PC-9 (cell line): ENCODE data around the gene MED22. TPM values are rescaled to one million over a fixed set of nuclear protein-coding genes. Genes with fewer than 3 reads are reported as not detected.
"Not testable (repeated sequence)": the region's sequence is repeated elsewhere in the genome, so short reads cannot be mapped to it uniquely, and the experiment has no call there.

ENCODE experiments used
- BruUV-seq: library from RNA; stranded (reverse); fragments of 400-500 nt; replicated peaks from 2 replicates; lab custom pipeline; 2021; lab: Mats Ljungman, UMichigan
- CTCF ChIA-PET: fragments of 300-600 bp; sonication (Branson Sonifier 250); formaldehyde crosslinking; loops from one replicate; lab custom pipeline; 2022; ENCODE audit warnings: antibody characterized with exemption; lab: Charles Lee
- POLR2A ChIA-PET: fragments of 300-600 bp; sonication (Branson Sonifier 250); formaldehyde crosslinking; loops from one replicate; lab custom pipeline; 2022; ENCODE audit warnings: antibody characterized with exemption; ENCODE audit not compliant: unreplicated experiment; lab: Charles Lee
- DNase-seq, 2 experiments: peaks; one replicate each; pipeline versions ENCODE4 v3.0.0 to v3.0.0-alpha.2; 2015 to 2022; ENCODE audit warnings: mixed read lengths in 1 of 2
- H2AFZ ChIP-seq: fragments of 200-600 bp; sonication (generic); 2 replicates; pipeline ENCODE4 v1.8.1; 2017; ENCODE audit warnings: antibody characterized with exemption
- H3F3A ChIP-seq: fragments of 200-600 bp; sonication (generic); 2 replicates; pipeline ENCODE4 v1.8.1; 2017; ENCODE audit warnings: antibody characterized with exemption, mild to moderate bottlenecking, low read depth; ENCODE audit not compliant: insufficient read depth
- H3K27ac ChIP-seq: fragments of 200-600 bp; sonication (generic); 2 replicates; pipeline ENCODE4 v1.6.1; 2016; ENCODE audit warnings: mixed run types
- H3K27me3 ChIP-seq: fragments of 200-600 bp; sonication (generic); 2 replicates; pipeline ENCODE4 v1.6.1; 2016; ENCODE audit warnings: low read depth, mixed run types; ENCODE audit not compliant: insufficient read depth
- H3K36me3 ChIP-seq: fragments of 200-600 bp; sonication (generic); 2 replicates; pipeline ENCODE4 v1.6.1; 2016; ENCODE audit warnings: low read depth, mixed run types
- H3K4me1 ChIP-seq: fragments of 200-600 bp; sonication (generic); replicated peaks from 2 replicates; pipeline ENCODE4 v1.6.1; 2016; ENCODE audit warnings: mixed run types; ENCODE audit not compliant: insufficient read depth
- H3K4me2 ChIP-seq: fragments of 200-600 bp; sonication (generic); 2 replicates; pipeline ENCODE4 v1.6.1; 2017; ENCODE audit warnings: mixed run types
- H3K4me3 ChIP-seq: fragments of 200-600 bp; sonication (generic); 2 replicates; pipeline ENCODE4 v1.6.1; 2016; ENCODE audit warnings: mixed run types
- H3K79me2 ChIP-seq: fragments of 200-600 bp; sonication (generic); 2 replicates; pipeline ENCODE4 v1.6.1; 2017; ENCODE audit warnings: low read depth, mixed run types
- H3K9me2 ChIP-seq: fragments of 200-600 bp; sonication (generic); 2 replicates; pipeline ENCODE4 v1.8.1; 2017; ENCODE audit warnings: mild to moderate bottlenecking; ENCODE audit not compliant: insufficient read depth
- H3K9me3 ChIP-seq: fragments of 200-600 bp; sonication (generic); 2 replicates; pipeline ENCODE4 v1.8.1; 2016; ENCODE audit warnings: low read depth; ENCODE audit not compliant: insufficient read depth
- H4K20me1 ChIP-seq: fragments of 200-600 bp; sonication (generic); 2 replicates; pipeline ENCODE4 v1.8.1; 2017; ENCODE audit not compliant: insufficient read depth
- EZH2 ChIP-seq: fragments of 200-600 bp; sonication (generic); IDR thresholded peaks from 2 replicates; pipeline ENCODE4 v1.8.0; 2017; ENCODE audit warnings: antibody characterized with exemption, low read depth
- intact Hi-C: fragments of 100-400 bp; cut with micrococcal nuclease; formaldehyde crosslinking; loops from one replicate; pipeline ENCODE4 v1.10.0; 2022; ENCODE audit not compliant: unreplicated experiment
- total RNA-seq: library from RNA; stranded (reverse); gene quantifications from 2 replicates; pipeline ENCODE4 v1.2.3, GENCODE V29; 2021
- TF ChIP-seq, protein P1 (sequence below): fragments of 200-600 bp; sonication (generic); conservative IDR thresholded peaks from 2 replicates; pipeline ENCODE4 v1.6.1; 2017; ENCODE audit warnings: mixed run types, antibody characterized with exemption, mild to moderate bottlenecking, moderate library complexity

The MED22 gene
- total RNA-seq, 1 experiment from 2014 or later = 38.7 TPM

DNA sequence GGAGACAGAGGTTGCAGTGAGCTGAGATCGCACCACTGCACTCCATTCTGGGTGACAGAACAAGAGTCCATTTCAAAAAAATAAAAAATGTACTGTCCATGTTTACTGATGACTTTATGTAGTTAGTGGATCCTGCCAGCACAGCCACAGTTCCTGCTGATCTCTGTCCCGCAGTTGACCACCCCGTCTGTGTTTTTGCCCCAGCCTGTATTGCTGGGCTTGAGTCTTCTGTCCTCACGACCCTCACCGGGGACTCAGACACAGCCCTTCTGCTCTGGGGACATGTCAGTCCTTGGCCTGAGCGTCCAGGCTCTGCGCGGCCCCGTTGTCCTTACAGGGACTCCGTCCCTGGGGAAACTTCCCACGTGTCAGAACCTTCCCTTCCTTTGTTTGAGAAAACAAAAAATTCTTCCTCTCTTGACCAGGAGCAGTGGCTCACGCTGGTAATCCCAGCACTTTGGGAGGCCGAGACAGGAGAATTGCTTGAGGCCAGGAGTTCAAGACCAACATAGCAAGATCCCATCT is 26.5 kb downstream of the MED22 start:
- Histone ChIP-seq H3K4me3 (no peak overlapping the region), H3K79me2 (no peaks in the 10 kb centered on the region), H3K9me3 (no peaks in the 10 kb centered on the region), H3K9me2 (no peaks in the 10 kb centered on the region), H2AFZ (no peak overlapping the region), H3K4me2 (no peak overlapping the region), H3K27ac (no peak overlapping the region), H4K20me1 (no peaks in the 10 kb centered on the region), H3K36me3 (no peaks in the 10 kb centered on the region), H3K27me3 (peaks cover 34% of the 10 kb centered on the region), H3K4me1 (no peaks in the 10 kb centered on the region), H3F3A (no peaks in the 10 kb centered on the region)
- CTCF ChIA-PET = no interaction called here
- no TSS peak for BruUV-seq
- intact Hi-C loops = no loop called here
- POLR2A ChIA-PET = no interaction called here
- DNase-seq = no peak
- TF ChIP-seq, protein P1, sequence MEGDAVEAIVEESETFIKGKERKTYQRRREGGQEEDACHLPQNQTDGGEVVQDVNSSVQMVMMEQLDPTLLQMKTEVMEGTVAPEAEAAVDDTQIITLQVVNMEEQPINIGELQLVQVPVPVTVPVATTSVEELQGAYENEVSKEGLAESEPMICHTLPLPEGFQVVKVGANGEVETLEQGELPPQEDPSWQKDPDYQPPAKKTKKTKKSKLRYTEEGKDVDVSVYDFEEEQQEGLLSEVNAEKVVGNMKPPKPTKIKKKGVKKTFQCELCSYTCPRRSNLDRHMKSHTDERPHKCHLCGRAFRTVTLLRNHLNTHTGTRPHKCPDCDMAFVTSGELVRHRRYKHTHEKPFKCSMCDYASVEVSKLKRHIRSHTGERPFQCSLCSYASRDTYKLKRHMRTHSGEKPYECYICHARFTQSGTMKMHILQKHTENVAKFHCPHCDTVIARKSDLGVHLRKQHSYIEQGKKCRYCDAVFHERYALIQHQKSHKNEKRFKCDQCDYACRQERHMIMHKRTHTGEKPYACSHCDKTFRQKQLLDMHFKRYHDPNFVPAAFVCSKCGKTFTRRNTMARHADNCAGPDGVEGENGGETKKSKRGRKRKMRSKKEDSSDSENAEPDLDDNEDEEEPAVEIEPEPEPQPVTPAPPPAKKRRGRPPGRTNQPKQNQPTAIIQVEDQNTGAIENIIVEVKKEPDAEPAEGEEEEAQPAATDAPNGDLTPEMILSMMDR = no peak
- TF ChIP-seq EZH2 = no peak

DNA sequence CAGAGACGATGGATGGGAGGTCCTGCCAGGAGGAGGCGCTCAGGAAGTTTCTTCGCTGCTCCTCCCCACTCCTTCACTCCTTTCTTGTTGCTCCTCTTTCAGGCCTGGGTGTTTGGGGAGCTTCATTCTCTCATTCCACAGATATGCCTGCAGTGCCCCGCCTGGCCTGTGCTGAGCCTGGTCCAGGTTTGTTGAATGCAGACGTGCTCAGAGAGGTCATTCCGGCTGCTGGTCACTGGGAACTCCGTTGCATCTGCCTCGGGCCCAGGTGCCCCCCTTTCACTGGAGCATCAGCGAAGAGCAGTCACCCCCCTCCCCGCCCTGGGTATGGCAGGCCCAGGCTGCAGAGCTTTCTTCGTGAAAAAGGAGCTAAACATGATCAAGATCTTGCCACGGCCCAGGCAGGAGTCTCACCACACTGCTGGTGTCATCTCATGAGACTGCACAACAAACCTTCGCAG is 27.5 kb downstream of the MED22 start:
- Histone ChIP-seq H3K36me3 (no peaks in the 10 kb centered on the region), H3K4me3 (no peak overlapping the region), H4K20me1 (no peaks in the 10 kb centered on the region), H2AFZ (no peak overlapping the region), H3K9me3 (no peaks in the 10 kb centered on the region), H3K4me1 (no peaks in the 10 kb centered on the region), H3F3A (no peaks in the 10 kb centered on the region), H3K9me2 (no peaks in the 10 kb centered on the region), H3K27me3 (peaks cover 29% of the 10 kb centered on the region), H3K27ac (no peak overlapping the region), H3K79me2 (no peaks in the 10 kb centered on the region), H3K4me2 (no peak overlapping the region)
- no peak for DNase-seq
- ChIA-PET CTCF (no interaction called here), POLR2A (no interaction called here)
- intact Hi-C loops = no loop called here
- no TSS peak for BruUV-seq
- no peak for TF ChIP-seq EZH2
- TF ChIP-seq, protein P1 = no peak

DNA sequence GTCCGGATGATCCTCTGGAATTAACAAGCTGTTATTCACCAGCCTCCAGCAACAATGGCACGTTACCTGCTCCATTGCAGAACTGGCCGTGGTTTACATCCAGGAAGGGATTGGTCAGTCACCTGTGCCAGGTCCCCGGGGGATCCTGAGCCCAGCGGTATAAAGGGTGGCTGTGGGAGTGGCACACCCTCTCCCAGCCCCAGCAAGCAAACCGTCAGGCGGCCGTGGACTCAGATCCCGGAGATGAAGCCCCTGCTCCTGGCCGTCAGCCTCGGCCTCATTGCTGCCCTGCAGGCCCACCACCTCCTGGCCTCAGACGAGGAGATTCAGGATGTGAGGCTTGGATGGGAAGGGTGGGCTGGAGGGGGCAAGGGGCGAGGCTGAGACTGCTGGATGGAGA is 30.4 kb downstream of the MED22 start:
- H3K27me3 ChIP-seq, H3K79me2 ChIP-seq, H3F3A ChIP-seq, DNase-seq, H3K4me3 ChIP-seq, H3K36me3 ChIP-seq, H3K9me3 ChIP-seq, H3K27ac ChIP-seq, H4K20me1 ChIP-seq, CTCF ChIA-PET, H2AFZ ChIP-seq, H3K4me1 ChIP-seq, BruUV-seq, intact Hi-C loops, H3K4me2 ChIP-seq, POLR2A ChIA-PET, H3K9me2 ChIP-seq: not testable (repeated sequence)

DNA sequence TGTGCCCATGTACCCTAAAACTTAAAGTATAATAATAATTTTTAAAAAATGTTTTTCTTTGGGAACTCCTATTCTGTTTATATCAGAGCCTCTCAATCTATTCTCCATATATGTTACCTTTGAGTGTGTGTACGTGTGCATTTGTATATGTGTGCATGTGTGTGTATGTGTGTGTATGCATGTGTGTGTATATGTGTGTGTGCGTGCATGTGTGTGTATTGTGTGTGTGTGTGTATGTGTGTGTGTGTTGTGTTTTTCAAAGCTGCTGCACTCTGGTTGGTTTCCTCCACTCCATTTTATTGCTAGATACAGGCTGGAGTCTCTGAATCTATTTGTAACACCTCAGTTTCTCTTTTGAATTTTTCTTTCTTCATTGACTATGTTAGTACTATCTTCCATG is 31.9 kb downstream of the MED22 start:
- Histone ChIP-seq H3K36me3 (no peaks in the 10 kb centered on the region), H2AFZ (no peak overlapping the region), H3F3A (no peaks in the 10 kb centered on the region), H3K4me1 (no peaks in the 10 kb centered on the region), H3K4me3 (no peak overlapping the region), H3K27me3 (no peaks in the 10 kb centered on the region), H3K27ac (no peak overlapping the region), H4K20me1 (no peaks in the 10 kb centered on the region), H3K9me3 (no peaks in the 10 kb centered on the region), H3K4me2 (no peak overlapping the region), H3K9me2 (no peaks in the 10 kb centered on the region), H3K79me2 (no peaks in the 10 kb centered on the region)
- ChIA-PET POLR2A (no interaction called here), CTCF (no interaction called here)
- BruUV-seq = no TSS peak
- TF ChIP-seq, protein P1 = no peak
- no peak for TF ChIP-seq EZH2
- intact Hi-C loops = no loop called here
- DNase-seq = no peak
